Heart right ventricle (tissue), 16 donors: ENCODE results near the gene IL12RB2. TPM values are rescaled to one million over a fixed set of nuclear protein-coding genes. Genes with fewer than 3 reads are reported as not detected.
A peak's percentile ranks its signal among the peaks of the same experiment; 100 is the strongest.

Experiments used
- ATAC-seq, 8 donors: fragments of 200-7000 bp; cut with Tn5 transposase; one replicate each; pipeline ENCODE4 v1.9.1; 2020; ENCODE audit warnings: mild to moderate bottlenecking in 8 of 8, moderate library complexity in 8 of 8, moderate number of reproducible peaks in 1 of 8
- DNase-seq, 2 donors: peaks; one replicate each; pipeline ENCODE4 v3.0.0-alpha.2; 2020
- H3K27ac ChIP-seq, 10 donors: fragments of 200-600 bp; sonication (generic) in 2 of 10; one replicate each; pipeline versions ENCODE4 v1.5.0 to v1.8.0; 2020 to 2022; ENCODE audit warnings: mild to moderate bottlenecking in 3 of 10
- H3K27me3 ChIP-seq, 7 donors: fragments of 200-600 bp; one replicate each; pipeline ENCODE4 v1.8.0; 2021 to 2022; ENCODE audit warnings: mild to moderate bottlenecking in 2 of 7
- H3K36me3 ChIP-seq, 9 donors: fragments of 200-600 bp; sonication (generic) in 1 of 9; one replicate each; pipeline versions ENCODE4 v1.5.0 to v1.8.0; 2020 to 2022; ENCODE audit warnings: mild to moderate bottlenecking in 2 of 9
- H3K4me1 ChIP-seq, 9 donors: fragments of 200-600 bp; sonication (generic) in 1 of 9; one replicate each; pipeline versions ENCODE4 v1.5.0 to v1.8.0; 2020 to 2022; ENCODE audit warnings: mild to moderate bottlenecking in 4 of 9
- H3K4me3 ChIP-seq, 10 donors: fragments of 200-600 bp; sonication (generic) in 2 of 10; one replicate each; pipeline versions ENCODE4 v1.5.0 to v1.8.0; 2020 to 2022; ENCODE audit warnings: mild to moderate bottlenecking in 7 of 10, moderate library complexity in 2 of 10
- H3K9me3 ChIP-seq, 11 donors: fragments of 200-600 bp in 10 of 11; sonication (generic) in 2 of 11; one replicate each; pipeline versions ENCODE4 v1.5.0 to v1.8.0; 2013 to 2022; ENCODE audit warnings: mild to moderate bottlenecking in 2 of 11, control low read depth in 1 of 11, moderate library complexity in 1 of 11
- CTCF ChIP-seq, 9 donors: fragments of 200-600 bp; sonication (generic) in 2 of 9; IDR thresholded peaks; one replicate each; pipeline versions ENCODE4 v1.5.0 to v1.8.0; 2021 to 2022; ENCODE audit warnings: antibody characterized with exemption in 9 of 9, mild to moderate bottlenecking in 5 of 9, moderate library complexity in 1 of 9
- WGBS, 2 donors: extraction: QIAGEN DNeasy Blood & Tissue Kit; methylation state at CpG; one replicate each; pipeline ENCODE4 v1.1.7; 2013; ENCODE audit warnings: inconsistent platforms in 1 of 2; 5-methylcytosine and 5-hydroxymethylcytosine counted together
- intact Hi-C, 10 donors: fragments of 100-400 bp; cut with DNase I; formaldehyde crosslinking; loops; one replicate each; pipeline versions ENCODE4 v1.11.1 to v1.14.2; 2022
- polyA plus RNA-seq, 2 donors: library from polyadenylated mRNA; stranded (reverse); fragments of 200-250 nt; gene quantifications; one replicate each; pipeline ENCODE4 v1.2.3, GENCODE V29; 2013
- total RNA-seq, 10 donors: library from RNA; stranded (reverse); fragmentation: NEBNext Ultra II Directional in 3 of 10; extraction: Animal tissue kit (Norgen Biotek cat#: 25700) in 3 of 10; gene quantifications; one replicate each; pipeline versions ENCODE4 v1.2.1 to v1.2.4, GENCODE V29; 2021 to 2023
- donor health status: Arrhythmogenic right ventricular cardiomyopathy.
- donor health status: ischemic (EF 13 %, LVEDD 7.1; RV severe dilation, severe dysfunction).
- donor health status: healthy with polysubstance abuse.
- donor health status: DM: no; HTN: yes; CAD: no.
- donor health status: DM: no; HTN: no; CAD: no.
- donor health status: ischemic (EF 25% LVEDD 6.9; RV normal size, moderate dysfunction).
- donor health status: ischemic (EF 25% LVEDD 5.7; RV mildly dilated, moderate dysfunction).
- donor health status: healthy.
- donor health status: DM: yes; HTN: yes; CAD: no.
- donor health status: Ischemic cardiomyopathy.
- donor health status: ischemic (EF 35%, LVEDD 5.7; RV mildly dilated, moderate dysfunction).
- donor health status: nonischemic (EF 11% LVEDD 7.7; RV severe dilation, severe dysfunction).
- donor health status: DM: yes; HTN: yes; CAD: no.
- donor health status: PGD.
- donor health status: ischemic (EF 29% LVEDD 5.4; RV normal size, mild dysfunction).
- donor health status: nonischemic (EF 23%, LVEDD 6.1; RV moderate dilation, normal function).

The IL12RB2 gene
- total and polyA plus RNA-seq, 12 donors, result 0.09 to 1.2 (median 0.22) TPM; not detected in 1

GRCh38 chr1:67308136-67308535 is 463 bp downstream of the IL12RB2 start:
- H3K9me3 ChIP-seq, result no peaks in the 10 kb centered on the region
- 31 to 32% methylated on average over 15 of the region's 15 CpGs for WGBS, 2 donors
- H3K27me3 ChIP-seq, result peaks cover 9 to 48% (median 24%) of the 10 kb centered on the region in 7 donors
- peaks cover 0 to 20% (median 5%) of the 10 kb centered on the region in 9 donors for H3K4me1 ChIP-seq
- no peak for TF ChIP-seq CTCF (IDR thresholded peaks at IDR 0.05)
- H3K4me3 ChIP-seq, result peak overlapping the region in 9 of 10 donors; percentile 27 to 56 (median 49)
- no peak for DNase-seq
- H3K27ac ChIP-seq, result no peak overlapping the region
- H3K36me3 ChIP-seq, result no peaks in the 10 kb centered on the region
- intact Hi-C loops, result no loop called here
- ATAC-seq, result peak in 1 of 8 donors; percentile 41

- no peaks in the 10 kb centered on the region for H3K36me3 ChIP-seq
- intact Hi-C loops, result no loop called here
- no peak for TF ChIP-seq CTCF (IDR thresholded peaks at IDR 0.05)
- no peaks in the 10 kb centered on the region for H3K9me3 ChIP-seq
- H3K27ac ChIP-seq, result peak overlapping the region in 1 of 10 donors; percentile 75
- ATAC-seq (peak in 1 of 8 donors; percentile 20), DNase-seq (no peak)
- 75 to 76% methylated on average over 2 of the region's 2 CpGs for WGBS, 2 donors
- peaks cover 0 to 21% (median 5%) of the 10 kb centered on the region in 9 donors for H3K4me1 ChIP-seq
- peaks cover 8 to 18% (median 16%) of the 10 kb centered on the region in 7 donors for H3K27me3 ChIP-seq
- H3K4me3 ChIP-seq, result no peak overlapping the region
These were observed 4.9 kb downstream of the IL12RB2 start for GRCh38 chr1:67312615-67313014.

- no peak overlapping the region for H3K4me3 ChIP-seq
- H3K27ac ChIP-seq, result no peak overlapping the region
- DNase-seq (no peak), ATAC-seq (no peak)
- intact Hi-C loops, result no loop called here
- peaks cover 0 to 15% (median 0%) of the 10 kb centered on the region in 9 donors for H3K4me1 ChIP-seq
- no peak for TF ChIP-seq CTCF (IDR thresholded peaks at IDR 0.05)
- no peaks in the 10 kb centered on the region for H3K9me3 ChIP-seq
- 79 to 80% methylated on average over 8 of the region's 8 CpGs for WGBS, 2 donors
- no peaks in the 10 kb centered on the region for H3K36me3 ChIP-seq
- peaks cover 0 to 6% (median 2%) of the 10 kb centered on the region in 7 donors for H3K27me3 ChIP-seq
These were observed 6.4 kb downstream of the IL12RB2 start for GRCh38 chr1:67313934-67314671.

DNA sequence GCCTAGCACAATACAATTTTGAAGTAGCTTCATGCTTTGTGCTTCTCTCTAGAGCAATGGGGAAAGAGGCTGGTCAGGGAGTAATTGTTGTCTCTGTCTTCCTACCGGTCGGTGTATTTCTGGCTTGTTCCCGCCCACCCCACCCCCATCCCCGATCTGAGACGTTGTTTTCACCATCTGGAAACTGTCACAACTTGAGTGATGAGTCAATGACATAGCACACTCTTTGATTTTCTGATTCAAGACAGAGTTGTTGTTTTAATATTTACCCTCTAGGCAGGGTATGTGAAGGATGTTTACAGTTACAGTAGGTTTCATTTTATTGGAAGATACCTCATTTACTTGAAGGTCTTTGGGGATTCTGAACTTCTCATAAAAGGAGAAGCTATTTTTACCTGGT is 7.0 kb downstream of the IL12RB2 start:
- Histone ChIP-seq H3K4me3 (no peak overlapping the region), H3K4me1 (peaks cover 0 to 15% (median 0%) of the 10 kb centered on the region in 9 donors), H3K36me3 (no peaks in the 10 kb centered on the region), H3K27me3 (peaks cover 0 to 6% (median 0%) of the 10 kb centered on the region in 7 donors), H3K27ac (no peak overlapping the region), H3K9me3 (no peaks in the 10 kb centered on the region)
- 9 to 16% methylated on average over 5 of the region's 5 CpGs for WGBS, 2 donors
- no peak for DNase-seq
- intact Hi-C loops, result no loop called here
- no peak for TF ChIP-seq CTCF (IDR thresholded peaks at IDR 0.05)
- no peak for ATAC-seq
